ENCODE measurements around the gene GRIA1. TPM values are rescaled to one million over a fixed set of nuclear protein-coding genes. Genes with fewer than 3 reads are reported as not detected.

The GRIA1 gene
- total RNA-seq, 2 donors from 2014 or later, result 2.7 TPM; not detected in 1

- H3K27ac ChIP-seq, result no peak overlapping the region
- no peaks in the 10 kb centered on the region for H3K36me3 ChIP-seq
- no peaks in the 10 kb centered on the region for H3K9me3 ChIP-seq
- no peaks in the 10 kb centered on the region for H3K4me1 ChIP-seq (replicated peaks)
- TF ChIP-seq POLR2A (IDR thresholded peaks at IDR 0.05) (no peak), CTCF (IDR thresholded peaks at IDR 0.05) (no peak), POLR2AphosphoS5 (IDR thresholded peaks at IDR 0.05) (no peak)
- WGBS, result 63% methylated on average over 7 of the region's 7 CpGs
- DNase-seq (ENCODE audit: low spot score), result no peak
- intact Hi-C loops (cut with DNase I), result no loop called here
- H3K27me3 ChIP-seq (replicated peaks; ENCODE audit: insufficient read depth), result no peaks in the 10 kb centered on the region
- no peak overlapping the region for H3K4me3 ChIP-seq
Measured at GRCh38 chr5:153775923-153776322, 285.5 kb downstream of the GRIA1 start.

- WGBS, result 67% methylated on average over 5 of the region's 5 CpGs
- Histone ChIP-seq H3K4me3 (no peak overlapping the region), H3K27me3 (replicated peaks; ENCODE audit: insufficient read depth) (no peaks in the 10 kb centered on the region), H3K36me3 (no peaks in the 10 kb centered on the region), H3K4me1 (replicated peaks) (no peaks in the 10 kb centered on the region), H3K27ac (no peak overlapping the region), H3K9me3 (no peaks in the 10 kb centered on the region)
- DNase-seq (ENCODE audit: low spot score), result no peak
- intact Hi-C loops (cut with DNase I), result no loop called here
- TF ChIP-seq POLR2A (IDR thresholded peaks at IDR 0.05) (no peak), POLR2AphosphoS5 (IDR thresholded peaks at IDR 0.05) (no peak), CTCF (IDR thresholded peaks at IDR 0.05) (no peak)
Measured at GRCh38 chr5:153777681-153778581, 287.5 kb downstream of the GRIA1 start.

- intact Hi-C loops (cut with DNase I), result no loop called here
- Histone ChIP-seq H3K4me1 (replicated peaks) (no peaks in the 10 kb centered on the region), H3K4me3 (no peak overlapping the region), H3K27ac (no peak overlapping the region), H3K9me3 (no peaks in the 10 kb centered on the region), H3K27me3 (replicated peaks; ENCODE audit: insufficient read depth) (no peaks in the 10 kb centered on the region), H3K36me3 (no peaks in the 10 kb centered on the region)
- no peak for DNase-seq (ENCODE audit: low spot score)
- 58% methylated on average over 2 of the region's 2 CpGs for WGBS
- no peak for TF ChIP-seq POLR2AphosphoS5 (IDR thresholded peaks at IDR 0.05)
Measured at GRCh38 chr5:153779836-153780235, 289.4 kb downstream of the GRIA1 start.

- DNase-seq (ENCODE audit: low spot score), result no peak
- no peaks in the 10 kb centered on the region for H3K27me3 ChIP-seq (replicated peaks; ENCODE audit: insufficient read depth)
- 47% methylated on average over 4 of the region's 4 CpGs for WGBS
- H3K27ac ChIP-seq, result no peak overlapping the region
- no peak for TF ChIP-seq POLR2AphosphoS5 (IDR thresholded peaks at IDR 0.05)
- no peak overlapping the region for H3K4me3 ChIP-seq
- no peaks in the 10 kb centered on the region for H3K9me3 ChIP-seq
- H3K36me3 ChIP-seq, result no peaks in the 10 kb centered on the region
- no peaks in the 10 kb centered on the region for H3K4me1 ChIP-seq (replicated peaks)
- intact Hi-C loops (cut with DNase I), result no loop called here
Measured at GRCh38 chr5:153780876-153781705, 290.6 kb downstream of the GRIA1 start.

GRCh38 chr5:153782589-153783361, 292.3 kb downstream of the GRIA1 start:
- WGBS, result 51% methylated on average over 6 of the region's 6 CpGs
- Histone ChIP-seq H3K36me3 (no peaks in the 10 kb centered on the region), H3K27ac (no peak overlapping the region), H3K4me1 (replicated peaks) (no peaks in the 10 kb centered on the region), H3K4me3 (no peak overlapping the region), H3K27me3 (replicated peaks; ENCODE audit: insufficient read depth) (no peaks in the 10 kb centered on the region), H3K9me3 (no peaks in the 10 kb centered on the region)
- TF ChIP-seq CTCF (IDR thresholded peaks at IDR 0.05) (no peak), POLR2AphosphoS5 (IDR thresholded peaks at IDR 0.05) (no peak), POLR2A (IDR thresholded peaks at IDR 0.05) (no peak)
- intact Hi-C loops (cut with DNase I), result no loop called here
- no peak for DNase-seq (ENCODE audit: low spot score)
